SHP77 (cell line): ENCODE results near the gene OFD1.

Experiments
- DNase-seq, 2 experiments: peaks; one replicate each; lab custom pipeline; 2025; lab: John Stamatoyannopoulos, UW

The OFD1 gene

GRCh38 chrX:13794417-13794816 is 59.9 kb downstream of the OFD1 start:
- no peak for DNase-seq

DNA sequence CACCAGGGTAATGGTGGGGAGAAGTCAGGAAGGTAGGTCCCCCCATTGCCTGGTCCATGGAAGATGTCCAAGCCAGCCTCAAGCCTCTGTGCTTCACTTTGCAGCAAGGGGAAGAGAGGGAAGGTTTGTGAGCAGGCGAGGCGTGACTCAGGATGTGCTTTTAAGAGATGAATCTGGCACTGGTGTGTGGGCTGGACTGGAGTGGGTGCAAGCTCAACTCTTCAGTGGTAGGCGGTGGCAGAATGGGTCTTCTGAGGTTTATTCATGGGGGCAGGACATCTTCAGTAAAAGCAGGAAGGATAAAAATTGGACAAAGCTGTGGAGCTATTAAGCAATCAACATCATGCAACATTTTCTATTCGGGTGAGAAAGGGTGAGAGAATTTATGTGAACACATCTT is 63.0 kb downstream of the OFD1 start:
- DNase-seq, result no peak

GRCh38 chrX:13798184-13798583 is 63.6 kb downstream of the OFD1 start:
- DNase-seq, result no peak

GRCh38 chrX:13803116-13803515 is 68.6 kb downstream of the OFD1 start:
- DNase-seq, result no peak

DNA sequence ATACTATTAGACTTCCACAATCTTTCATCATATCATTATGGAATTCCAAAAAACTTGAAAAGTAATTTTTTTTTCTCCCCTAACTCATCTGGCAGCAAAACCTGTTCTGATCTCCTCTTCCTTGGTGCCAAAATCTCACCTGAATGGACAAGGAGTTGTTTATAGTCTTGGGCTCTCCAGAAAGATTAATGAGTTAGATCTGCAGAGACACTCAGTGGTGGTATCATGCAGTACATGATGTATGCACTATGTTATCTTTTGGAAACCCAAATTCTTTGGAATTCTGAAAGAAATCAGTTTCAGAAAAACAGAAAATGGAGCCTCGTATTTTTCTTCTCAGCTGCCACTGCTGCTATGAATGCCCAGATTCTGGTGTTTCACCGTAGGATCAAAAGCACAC is 70.7 kb downstream of the OFD1 start:
- no peak for DNase-seq

DNA sequence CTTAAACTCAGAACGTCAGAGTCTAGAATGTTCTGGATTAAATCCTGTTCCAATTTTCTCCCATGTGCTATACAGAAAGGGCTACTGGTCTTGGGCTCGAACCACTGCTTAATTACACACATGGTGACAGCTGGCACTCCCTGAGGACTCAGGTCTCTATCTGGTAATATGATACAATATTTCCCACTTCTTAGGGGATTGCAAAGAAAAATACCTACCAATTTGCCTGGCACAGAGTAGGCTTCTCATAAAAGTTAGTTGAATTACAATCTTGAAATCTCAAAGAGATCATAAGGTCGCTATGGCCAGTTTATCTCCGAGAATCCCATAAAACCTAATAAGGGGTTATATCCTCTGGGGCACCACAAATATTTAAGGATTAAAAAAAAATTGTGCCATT is 73.7 kb downstream of the OFD1 start:
- no peak for DNase-seq

- no peak for DNase-seq
Measured at GRCh38 chrX:13808865-13809264, 74.3 kb downstream of the OFD1 start.

GRCh38 chrX:13815664-13816063 is 81.1 kb downstream of the OFD1 start:
- DNase-seq, result no peak

GRCh38 chrX:13816176-13816575 is 81.6 kb downstream of the OFD1 start:
- DNase-seq, result no peak

DNA sequence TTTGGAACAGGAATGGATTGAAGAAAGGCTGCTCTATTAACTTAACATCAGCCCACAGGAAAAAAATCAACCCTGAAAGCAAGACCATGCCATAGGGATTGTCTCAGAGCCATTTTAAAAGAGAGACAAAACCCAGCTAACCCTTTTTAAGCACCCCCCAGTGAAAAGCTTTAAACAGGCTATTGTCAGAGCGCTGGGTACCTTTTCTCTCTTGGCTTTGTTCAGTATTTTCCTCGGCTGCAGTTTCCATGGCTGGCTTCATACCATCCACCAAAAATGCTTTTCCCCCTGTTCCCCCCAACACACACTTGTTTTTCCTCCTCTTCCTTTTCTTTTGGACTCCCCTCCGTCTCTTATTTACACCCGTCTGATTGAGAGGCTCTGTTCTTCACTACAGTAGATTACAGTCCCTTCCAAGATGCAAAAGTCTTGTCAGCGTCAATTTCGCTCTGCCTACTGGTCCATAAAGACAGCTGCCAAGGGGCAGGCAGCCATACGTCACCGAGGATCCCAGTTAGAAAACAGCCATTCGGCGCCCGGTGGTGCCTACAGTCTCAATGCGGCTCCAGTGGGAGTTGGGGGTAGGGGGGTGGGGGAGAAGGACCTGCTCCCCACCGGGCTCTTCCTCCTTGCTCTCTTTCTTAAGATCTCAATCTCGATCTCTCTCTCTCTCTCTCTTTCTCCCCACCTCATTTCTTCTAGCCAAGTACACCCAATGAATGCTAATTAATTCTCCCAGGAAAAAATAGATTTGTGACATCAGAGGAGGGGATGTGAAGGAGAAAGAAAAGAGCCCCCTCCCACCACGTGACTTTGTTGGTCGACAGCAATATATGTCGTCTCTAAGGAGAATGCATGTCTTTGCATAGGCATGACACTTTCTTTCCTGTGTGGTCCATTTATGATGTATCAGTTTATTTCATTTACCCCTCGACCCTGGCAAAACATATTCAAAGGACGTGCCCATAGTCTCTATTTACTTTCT is 82.4 kb downstream of the OFD1 start, which contains the start of gene GPM6B:
Gene GPM6B (minus strand): TSS at position 451 of the 985 bp plus-strand sequence. CDS start 189 bp downstream, at position 262.
- no peak for DNase-seq
